Stimulated activated CD4-positive, alpha-beta T cell treated with anti-CD3 and anti-CD28 coated beads, Interleukin-15, amount 100 ng/mL, for 24 hours (primary cell): ENCODE data around the gene TMEM259.

Experiments used
- DNase-seq: peaks from one replicate; pipeline ENCODE4 v3.0.0-alpha.2; 2020

The TMEM259 gene

GRCh38 chr19:1000591-1001537, 20.1 kb downstream of the TMEM259 start:
- DNase-seq, result no peak

GRCh38 chr19:1000095-1000494, 20.8 kb downstream of the TMEM259 start, which contains the start of gene GRIN3B:
TSS of gene GRIN3B (plus strand) at chr19:1000419. CDS start at chr19:1000438, 19 bp downstream.
- peak; percentile 83 for DNase-seq

GRCh38 chr19:999379-999719, 21.6 kb downstream of the TMEM259 start:
- no peak for DNase-seq

GRCh38 chr19:998064-998463, 22.9 kb downstream of the TMEM259 start:
- DNase-seq, result no peak

GRCh38 chr19:996051-996838, 24.7 kb downstream of the TMEM259 start:
- DNase-seq, result peak; percentile 71

GRCh38 chr19:995051-995827, 25.7 kb downstream of the TMEM259 start:
- no peak for DNase-seq

GRCh38 chr19:994516-994915, 26.4 kb downstream of the TMEM259 start:
- no peak for DNase-seq

- DNase-seq, result no peak
Measured at GRCh38 chr19:993831-994393, 27.0 kb downstream of the TMEM259 start.

- DNase-seq, result peak; percentile 4
Measured at GRCh38 chr19:993361-993830, 27.5 kb downstream of the TMEM259 start.

GRCh38 chr19:992670-993055, 28.3 kb downstream of the TMEM259 start:
- no peak for DNase-seq

- no peak for DNase-seq
Measured at GRCh38 chr19:991932-992669, 28.8 kb downstream of the TMEM259 start.

- DNase-seq, result peak; percentile 73
Measured at GRCh38 chr19:991174-991931, 29.6 kb downstream of the TMEM259 start.

- no peak for DNase-seq
Measured at GRCh38 chr19:990746-991145, 30.2 kb downstream of the TMEM259 start.

GRCh38 chr19:990119-990571, 30.8 kb downstream of the TMEM259 start:
- no peak for DNase-seq

- no peak for DNase-seq
Measured at GRCh38 chr19:989381-990081, 31.4 kb downstream of the TMEM259 start.

- DNase-seq, result no peak
Measured at GRCh38 chr19:988510-988909, 32.4 kb downstream of the TMEM259 start.

GRCh38 chr19:988081-988480, 32.8 kb downstream of the TMEM259 start:
- DNase-seq, result no peak

- DNase-seq, result no peak
Measured at GRCh38 chr19:986083-986482, 34.8 kb downstream of the TMEM259 start.

GRCh38 chr19:984165-984967, 36.6 kb downstream of the TMEM259 start, which contains the start of gene WDR18:
TSS of gene WDR18 (plus strand) at chr19:984345. CDS start at chr19:984354, 9 bp downstream.
- DNase-seq, result peak; percentile 96
